HCT116 (cell line): ENCODE results near the gene AADAT. TPM values are rescaled to one million over a fixed set of nuclear protein-coding genes. Genes with fewer than 3 reads are reported as not detected.

Source experiments
- ATAC-seq: fragments of 200-7000 bp; cut with Tn5 transposase; 2 replicates; pipeline ENCODE4 v1.9.1; 2020; ENCODE audit warnings: mild to moderate bottlenecking, moderate library complexity
- BruUV-seq: library from RNA; stranded (reverse); fragments of 400-500 nt; replicated peaks from 2 replicates; lab custom pipeline; 2021; lab: Mats Ljungman, UMichigan
- CTCF ChIA-PET: fragments of 300-600 bp; sonication (Branson Sonifier 250); formaldehyde crosslinking; loops from one replicate; lab custom pipeline; 2021; ENCODE audit warnings: antibody characterized with exemption; lab: Charles Lee
- POLR2A ChIA-PET: fragments of 300-600, 350-600 bp; sonication (Branson Sonifier 250); formaldehyde crosslinking; loops from one replicate; lab custom pipeline; 2021; ENCODE audit warnings: antibody characterized with exemption; lab: Charles Lee
- RAD21 ChIA-PET, 2 experiments: fragments of 300-600 bp; sonication (Branson Sonifier 250); formaldehyde crosslinking; loops; one replicate each; lab custom pipeline; 2023; ENCODE audit warnings: low total read pairs in 2 of 2; ENCODE audit not compliant: uncharacterized antibody in 2 of 2, unreplicated experiment in 2 of 2, low non-redundant PET in 1 of 2; lab: Charles Lee
- DNase-seq: peaks from one replicate; pipeline ENCODE4 v3.0.0-alpha.2; 2010; ENCODE audit warnings: low read depth, low spot score
- H2AFZ ChIP-seq: fragments of 200-600 bp; shearing (Covaris generic), sonication (generic); 2 replicates; pipeline ENCODE4 v1.6.1; 2017; ENCODE audit warnings: low read depth, mixed run types, mixed read lengths, antibody characterized with exemption, low read length; ENCODE audit not compliant: poor library complexity, severe bottlenecking
- H3K27ac ChIP-seq: 2 replicates; pipeline ENCODE4 v1.5.1; 2012; ENCODE audit warnings: low read depth, low read length
- H3K27me3 ChIP-seq: fragments of 200-600 bp; sonication (generic); 2 replicates; pipeline ENCODE4 v1.6.1; 2016; ENCODE audit warnings: mixed run types, low read length, mixed read lengths; ENCODE audit not compliant: insufficient read depth
- H3K36me3 ChIP-seq, 2 experiments: fragments of 200-500 bp in 1 of 2; fragments of 200-600 bp in 1 of 2; sonication (Bioruptor generic) in 1 of 2; sonication (generic) in 1 of 2; 2 replicates each; pipeline versions ENCODE4 v1.5.1 to v1.6.1; 2014 to 2016; ENCODE audit warnings: low read length in 2 of 2, inconsistent platforms in 1 of 2, mixed read lengths in 1 of 2, mixed run types in 1 of 2; ENCODE audit not compliant: insufficient read depth in 2 of 2, control insufficient read depth in 1 of 2
- H3K4me1 ChIP-seq, 2 experiments: fragments of 200-600 bp in 1 of 2; sonication (generic) in 1 of 2; 2 replicates each; pipeline versions ENCODE4 v1.5.1 to v1.6.1; 2012 to 2017; ENCODE audit warnings: low read length in 2 of 2, inconsistent platforms in 1 of 2, mild to moderate bottlenecking in 1 of 2, mixed read lengths in 1 of 2, mixed run types in 1 of 2, moderate library complexity in 1 of 2; ENCODE audit not compliant: insufficient read depth in 2 of 2, control insufficient read depth in 1 of 2
- H3K4me2 ChIP-seq: fragments of 200-600 bp; sonication (generic); 2 replicates; pipeline ENCODE4 v1.6.1; 2017; ENCODE audit warnings: mixed run types, low read length, mixed read lengths
- H3K4me3 ChIP-seq, 2 experiments: fragments of 200-600 bp in 1 of 2; sonication (generic) in 1 of 2; replicated peaks in 1 of 2; 2 replicates each; pipeline ENCODE4 v1.5.1; 2011 to 2016; ENCODE audit warnings: low read length in 2 of 2, control low read depth in 1 of 2, low read depth in 1 of 2, mild to moderate bottlenecking in 1 of 2, mixed read lengths in 1 of 2, mixed run types in 1 of 2
- H3K79me2 ChIP-seq: fragments of 200-600 bp; sonication (generic); 2 replicates; pipeline ENCODE4 v1.6.1; 2017; ENCODE audit warnings: mild to moderate bottlenecking, mixed run types, low read length, moderate library complexity, mixed read lengths; ENCODE audit not compliant: insufficient read depth
- H3K9ac ChIP-seq: fragments of 200-600 bp; sonication (generic); 2 replicates; pipeline ENCODE4 v1.6.1; 2016; ENCODE audit warnings: low read length, mixed read lengths
- H3K9me2 ChIP-seq: fragments of 200-600 bp; sonication (generic), shearing (Covaris generic); 2 replicates; pipeline ENCODE4 v1.6.1; 2017; ENCODE audit warnings: mixed run types, mild to moderate bottlenecking, moderate library complexity; ENCODE audit not compliant: insufficient read depth
- H3K9me3 ChIP-seq, 2 experiments: fragments of 200-500 bp in 1 of 2; fragments of 200-600 bp in 1 of 2; sonication (Bioruptor generic) in 1 of 2; sonication (generic) in 1 of 2; 2 replicates each; pipeline ENCODE4 v1.6.1; 2014 to 2017; ENCODE audit warnings: low read length in 2 of 2, mixed read lengths in 2 of 2, inconsistent platforms in 1 of 2, low read depth in 1 of 2, mild to moderate bottlenecking in 1 of 2, mixed run types in 1 of 2, moderate library complexity in 1 of 2; ENCODE audit not compliant: control insufficient read depth in 1 of 2, insufficient read depth in 1 of 2
- H4K20me1 ChIP-seq: fragments of 200-600 bp; sonication (generic), shearing (Covaris generic); 2 replicates; pipeline ENCODE4 v1.6.1; 2017; ENCODE audit warnings: mixed run types, mild to moderate bottlenecking, moderate library complexity; ENCODE audit not compliant: insufficient read depth
- ATF3 ChIP-seq: IDR thresholded peaks from 2 replicates; pipeline ENCODE4 v1.6.1; 2012
- CBX3 ChIP-seq: IDR thresholded peaks from 2 replicates; pipeline ENCODE4 v1.6.1; 2012; ENCODE audit warnings: low read depth
- CEBPB ChIP-seq: IDR thresholded peaks from 2 replicates; pipeline ENCODE4 v1.6.1; 2012; ENCODE audit warnings: low read depth
- CTCF ChIP-seq, 3 experiments: fragments of 200-600 bp in 1 of 3; sonication (generic) in 1 of 3; IDR thresholded peaks in 2 of 3; conservative IDR thresholded peaks in 1 of 3; 2 replicates each; pipeline ENCODE4 v1.5.1; 2012 to 2017; ENCODE audit warnings: low read depth in 2 of 3, low read length in 2 of 3, antibody characterized with exemption in 1 of 3, borderline replicate concordance in 1 of 3, control low read depth in 1 of 3, mild to moderate bottlenecking in 1 of 3, mixed read lengths in 1 of 3, mixed run types in 1 of 3, moderate library complexity in 1 of 3; ENCODE audit not compliant: insufficient read depth in 1 of 3
- EZH2 ChIP-seq: fragments of 200-600 bp; sonication (generic); IDR thresholded peaks from 2 replicates; pipeline ENCODE4 v1.6.1; 2017; ENCODE audit warnings: antibody characterized with exemption, mixed run types
- POLR2AphosphoS5 ChIP-seq: IDR thresholded peaks from 2 replicates; pipeline ENCODE4 v1.6.1; 2011; ENCODE audit warnings: mild to moderate bottlenecking, low read depth, low read length, moderate library complexity
- RAD21 ChIP-seq: IDR thresholded peaks from 2 replicates; pipeline ENCODE4 v1.6.1; 2012; ENCODE audit warnings: low read depth, mild to moderate bottlenecking
- SIN3A ChIP-seq: IDR thresholded peaks from 2 replicates; pipeline ENCODE4 v1.6.1; 2012; ENCODE audit warnings: low read depth
- YY1 ChIP-seq: IDR thresholded peaks from 2 replicates; pipeline ENCODE4 v1.6.1; 2011; ENCODE audit warnings: low read length, low read depth, moderate library complexity, mild to moderate bottlenecking; ENCODE audit not compliant: insufficient replicate concordance; ENCODE audit errors: extremely low read depth
- ZFX ChIP-seq: fragments of 450-650 bp; IDR thresholded peaks from 2 replicates; pipeline ENCODE4 v1.6.1; 2017
- intact Hi-C: fragments of 100-400 bp; cut with micrococcal nuclease; formaldehyde crosslinking; loops from 2 replicates; pipeline ENCODE4 v1.10.0; 2022
- total RNA-seq: library from RNA; stranded (reverse); gene quantifications from one replicate; pipeline ENCODE4 v1.2.1, GENCODE V29; 2021; ENCODE audit not compliant: unreplicated experiment

The AADAT gene
- total RNA-seq, 1 experiment from 2014 or later = 15.4 TPM

- intact Hi-C loops = no loop called here
- ATAC-seq (no peak), DNase-seq (no peak)
- ChIA-PET RAD21 (no interaction called here), CTCF (no interaction called here), POLR2A (no interaction called here)
- H3K36me3 ChIP-seq = no peaks in the 10 kb centered on the region
- H3K27me3 ChIP-seq = no peaks in the 10 kb centered on the region
- H3K79me2 ChIP-seq = no peaks in the 10 kb centered on the region
- H3K9me3 ChIP-seq = no peaks in the 10 kb centered on the region
- H3K4me2 ChIP-seq = no peak overlapping the region
- no peaks in the 10 kb centered on the region for H3K9me2 ChIP-seq
- TF ChIP-seq CEBPB (no peak), RAD21 (no peak), POLR2AphosphoS5 (no peak), ATF3 (no peak), CTCF (IDR thresholded peaks at IDR 0.05 in 2 of 3, conservative IDR thresholded peaks at IDR 0.05 in 1 of 3; ENCODE audit: borderline replicate concordance in 1 of 3, insufficient read depth in 1 of 3, low read depth in 2 of 3, low read length in 2 of 3) (no peak), SIN3A (no peak), EZH2 (no peak), CBX3 (no peak), ZFX (no peak), YY1 (no peak)
- no peaks in the 10 kb centered on the region; a peak in 1 of 4 replicates for H3K4me1 ChIP-seq
- no peak overlapping the region for H3K9ac ChIP-seq
- H2AFZ ChIP-seq = no peak overlapping the region
- H3K27ac ChIP-seq = no peak overlapping the region
- no TSS peak for BruUV-seq
- H4K20me1 ChIP-seq = no peaks in the 10 kb centered on the region
- no peak overlapping the region for H3K4me3 ChIP-seq
These were observed 34.6 kb upstream of the AADAT start for GRCh38 chr4:170124406-170124805.
